K562 (cell line): Measurements from ENCODE around the gene FMR1. TPM values are rescaled to one million over a fixed set of nuclear protein-coding genes. Genes with fewer than 3 reads are reported as not detected.

ENCODE experiments used
- NR2C1 ChIP-seq, 2 experiments: fragments of 450-650 bp; IDR thresholded peaks; 2 replicates each; pipeline ENCODE4 v1.6.1; 2017; ENCODE audit warnings: mild to moderate bottlenecking in 2 of 2, antibody characterized with exemption in 1 of 2, inconsistent platforms in 1 of 2, missing compliant biosample characterization in 1 of 2, missing genetic modification characterization in 1 of 2
- PHB ChIP-seq: fragments of 250-450 bp; sonication (Bioruptor Pico); IDR thresholded peaks from 2 replicates; pipeline ENCODE4 v1.5.0; 2021
- polyA plus RNA-seq, 8 experiments: library from polyadenylated mRNA; depleted of rRNA in 4 of 8; stranded (reverse) in 5 of 8; unstranded in 3 of 8; fragments of >200 nt; fragmentation: Nextera tagmentation in 2 of 8; fragmentation: Illumina TruSeq in 1 of 8; extraction: Ambion mirVana in 2 of 8; extraction: Trizol in 1 of 8; gene quantifications; 2 replicates each; pipeline versions ENCODE4 v1.2.1 to v1.2.3, GENCODE V29; 2011 to 2014; ENCODE audit warnings: inconsistent platforms in 1 of 8, missing spikeins in 1 of 8
- small RNA-seq: library from RNA; depleted of rRNA; stranded (forward); fragments of <200 nt; gene quantifications from one replicate; pipeline ENCODE3, GENCODE V24; 2014
- total RNA-seq, 7 experiments: library from RNA; depleted of rRNA in 6 of 7; stranded (reverse); fragments of >200 nt in 6 of 7; fragmentation: Illumina TruSeq in 2 of 7; extraction: Trizol in 2 of 7; gene quantifications; 2 replicates each; pipeline versions ENCODE4 v1.2.1 to v1.2.3, GENCODE V29; 2011 to 2021; ENCODE audit warnings: low replicate concordance in 1 of 7

FMR1 gene
- total and polyA plus RNA-seq, 9 of the 15 experiments (the other 6 are each of a cell fraction or from before 2014, with no cell fraction given) = 4.8 to 26.5 (median 20.5) TPM

- TF ChIP-seq NR2C1 (IDR thresholded peaks at IDR 0.05) (peak; percentile 81), NR2C1 (tag; IDR thresholded peaks at IDR 0.05) (peak; percentile 86), PHB (CRISPR knock-in tag) (no peak)
Observed at GRCh38 chrX:147981038-147981752, 69.5 kb downstream of the FMR1 start, which contains the start of gene FMR1NB (continued).

Small RNA genes lying within 50 kb of the gene (small RNA-seq; reads per million reads assigned to genes)
- not detected for gene RF02118

Other genes with a start within 250 kb of the FMR1 start
- 5.5 and 7.7 TPM in 2 replicates for gene FMR1NB, start 69.4 kb downstream of the FMR1 start, total RNA-seq (2014; rRNA removed)
- 5.1 and 5.6 TPM in 2 replicates for gene FMR1NB, start 69.4 kb downstream of the FMR1 start, total RNA-seq (2014; rRNA removed; fragmentation: Illumina TruSeq; extraction: Trizol)
- gene FMR1NB, start 69.4 kb downstream of the FMR1 start, total RNA-seq (2015; rRNA removed; fragmentation: Illumina TruSeq; extraction: Trizol) = 3.9 and 4.0 TPM in 2 replicates
- gene FMR1NB, start 69.4 kb downstream of the FMR1 start, total RNA-seq (2021) = 3.5 and 3.8 TPM in 2 replicates
- gene FMR1NB, start 69.4 kb downstream of the FMR1 start, polyA plus RNA-seq (2011; rRNA removed) = 0.54 and 2.3 TPM in 2 replicates
- 3.8 and 4.1 TPM in 2 replicates for gene FMR1NB, start 69.4 kb downstream of the FMR1 start, polyA plus RNA-seq (2014; fragmentation: Illumina TruSeq; extraction: Trizol)
- 10 to 100 TPM; 11.5 to 13.2 TPM for gene FMR1NB, start 69.4 kb downstream of the FMR1 start, polyA plus RNA-seq (2014; fragmentation: Nextera tagmentation; extraction: Ambion mirVana)
- gene FMR1NB, start 69.4 kb downstream of the FMR1 start, polyA plus RNA-seq (2014; rRNA removed) = 2.6 and 5.1 TPM in 2 replicates